ENCODE results near the gene HOGA1.

HOGA1 gene

DNA sequence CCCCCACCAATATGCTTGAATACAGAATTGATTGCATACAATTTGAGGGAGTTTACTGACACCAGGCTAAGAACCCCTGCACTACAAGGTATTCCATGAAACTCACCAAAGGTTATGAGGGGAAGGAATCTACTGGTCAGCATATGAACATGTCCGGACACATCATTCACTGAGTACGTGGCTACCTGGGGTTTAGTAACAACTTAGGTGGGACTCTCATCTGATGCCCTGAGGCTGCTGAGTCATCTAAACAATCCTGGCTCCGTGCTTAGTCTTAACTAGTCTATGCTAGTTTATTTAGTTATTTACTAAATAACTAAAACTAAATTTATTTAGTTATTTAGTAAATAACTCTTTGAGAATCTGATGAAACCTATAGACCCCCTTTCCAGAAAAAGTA is 67.6 kb downstream of the HOGA1 start:
- DNase-seq: no peak

DNA sequence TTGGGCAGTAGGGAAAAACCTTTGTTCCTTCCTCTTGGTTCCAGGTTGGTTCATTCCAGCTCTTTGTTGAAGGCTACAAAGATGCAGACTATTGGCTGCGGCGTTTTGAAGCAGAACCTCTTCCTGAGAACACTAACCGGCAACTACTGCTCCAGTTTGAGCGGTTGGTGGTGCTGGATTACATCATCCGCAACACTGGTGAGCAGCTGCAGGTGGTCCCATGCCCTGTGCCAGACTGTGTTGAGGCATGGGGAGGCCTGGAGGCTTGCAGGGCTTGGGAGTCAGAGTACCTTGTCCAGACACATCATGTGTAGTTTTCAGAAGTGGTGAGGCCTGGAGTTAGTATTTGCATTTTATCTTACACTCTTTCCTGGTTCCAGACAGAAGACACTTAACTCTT is 72.6 kb downstream of the HOGA1 start:
- no peak for DNase-seq

DNA sequence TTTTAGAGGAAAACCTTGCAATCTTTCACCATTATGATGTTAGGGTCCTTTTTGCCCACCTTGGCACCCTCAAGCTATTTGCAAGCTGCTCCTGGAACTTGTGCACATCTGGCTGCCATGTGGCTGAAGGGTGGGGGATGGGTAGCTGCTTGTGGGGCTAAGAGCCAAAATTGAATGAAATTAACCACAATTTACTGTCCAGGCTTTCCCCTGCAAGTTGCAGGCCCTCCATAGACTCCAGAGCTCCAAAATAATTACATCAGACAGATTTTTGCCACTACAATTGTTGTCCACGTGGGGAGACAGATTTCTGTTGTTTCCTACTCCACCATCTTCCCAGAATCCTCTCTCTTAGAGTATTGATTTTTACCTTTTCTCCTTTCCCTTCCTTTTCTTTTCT is 75.4 kb downstream of the HOGA1 start:
- DNase-seq: no peak

Measured in stimulated activated naive CD4-positive, alpha-beta T cell (primary cell).